ENCODE results near the gene EVX2.

Gene EVX2

DNA sequence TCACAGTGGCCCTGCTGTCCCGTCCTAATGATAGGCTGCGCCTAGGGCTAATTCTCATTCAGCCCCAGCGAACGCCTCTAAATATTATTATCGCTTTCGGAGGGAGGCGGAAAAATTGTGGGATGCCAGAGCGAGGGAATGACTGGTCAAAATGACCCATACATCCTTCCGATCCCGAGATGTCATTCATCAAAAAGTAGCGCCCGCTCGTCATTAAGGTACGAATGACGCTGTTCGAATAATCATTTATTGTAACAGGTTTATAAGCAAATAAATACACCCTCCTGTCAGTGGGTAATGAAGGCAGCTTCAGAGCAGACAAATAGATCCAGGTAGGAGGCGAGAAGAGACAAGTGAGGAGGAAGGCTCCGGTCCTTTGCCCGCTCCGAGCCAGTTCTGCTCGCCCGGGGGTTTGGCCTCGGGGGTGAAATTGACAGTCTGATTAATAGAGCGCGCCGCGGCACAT lies at the start of gene EVX2:
TSS of gene EVX2 (minus strand) at position 167 of the 466 bp plus-strand sequence. CDS start 186 bp downstream, outside the sequence.
- DNase-seq: no peak

DNA sequence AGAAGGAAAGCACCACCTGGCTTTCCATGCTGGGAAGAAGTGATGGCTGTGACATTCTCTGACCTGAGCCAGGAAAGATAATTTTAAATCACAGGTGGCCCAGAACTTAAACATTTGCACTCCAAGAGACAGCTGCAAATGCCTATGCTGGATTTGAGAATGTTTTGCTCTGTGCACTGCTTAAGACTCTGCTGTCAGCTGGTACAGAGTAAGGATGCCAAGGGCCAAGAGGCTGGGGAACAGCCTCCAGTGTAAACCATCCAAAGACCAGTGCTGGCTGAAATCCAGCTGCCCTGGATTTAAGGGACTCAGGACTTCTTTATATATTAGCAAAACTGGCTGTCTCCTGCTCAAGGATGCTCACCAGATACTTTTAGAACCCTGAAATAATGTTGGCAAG lies 49.6 kb upstream of the EVX2 start:
- no peak for DNase-seq

GRCh38 chr2:176132205-176133171 lies 48.7 kb upstream of the EVX2 start:
- no peak for DNase-seq

- DNase-seq: no peak
These were observed 48.0 kb upstream of the EVX2 start for GRCh38 chr2:176131848-176132158.

DNA sequence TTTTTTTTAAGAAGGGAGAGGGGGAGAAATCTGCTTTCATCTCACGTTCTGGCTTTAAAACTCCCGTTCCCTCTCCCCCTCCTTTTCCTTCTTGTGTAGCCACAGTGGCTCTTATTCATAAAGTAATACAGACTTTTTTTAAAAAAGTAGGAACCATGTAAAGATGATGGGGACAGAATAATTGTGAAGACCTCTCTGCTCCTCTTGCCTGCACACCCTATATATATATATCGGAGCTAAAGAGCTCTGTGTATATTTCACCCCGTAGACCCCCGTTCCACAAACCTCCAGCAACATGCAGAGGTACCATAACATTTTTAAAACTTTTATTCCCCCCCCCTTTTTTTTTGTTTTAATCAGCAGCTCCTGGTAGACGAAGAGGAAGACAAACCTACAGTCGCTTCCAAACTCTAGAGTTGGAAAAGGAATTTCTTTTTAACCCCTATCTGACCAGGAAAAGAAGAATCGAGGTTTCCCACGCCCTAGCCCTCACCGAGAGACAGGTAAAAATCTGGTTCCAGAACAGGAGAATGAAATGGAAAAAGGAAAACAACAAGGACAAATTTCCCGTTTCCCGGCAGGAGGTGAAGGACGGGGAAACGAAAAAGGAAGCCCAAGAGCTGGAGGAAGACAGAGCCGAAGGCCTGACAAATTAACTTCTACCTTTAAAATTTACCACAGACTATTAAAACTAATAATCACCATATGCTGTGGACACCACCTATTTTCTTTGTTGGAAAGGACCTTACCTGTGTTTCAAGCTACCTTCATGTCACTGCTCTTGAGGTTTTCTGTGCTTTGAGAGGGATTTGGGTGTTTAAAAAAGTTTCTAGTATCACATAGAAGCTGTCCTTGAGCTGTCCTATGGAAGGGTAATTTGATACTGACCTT lies 47.4 kb upstream of the EVX2 start:
- no peak for DNase-seq

DNA sequence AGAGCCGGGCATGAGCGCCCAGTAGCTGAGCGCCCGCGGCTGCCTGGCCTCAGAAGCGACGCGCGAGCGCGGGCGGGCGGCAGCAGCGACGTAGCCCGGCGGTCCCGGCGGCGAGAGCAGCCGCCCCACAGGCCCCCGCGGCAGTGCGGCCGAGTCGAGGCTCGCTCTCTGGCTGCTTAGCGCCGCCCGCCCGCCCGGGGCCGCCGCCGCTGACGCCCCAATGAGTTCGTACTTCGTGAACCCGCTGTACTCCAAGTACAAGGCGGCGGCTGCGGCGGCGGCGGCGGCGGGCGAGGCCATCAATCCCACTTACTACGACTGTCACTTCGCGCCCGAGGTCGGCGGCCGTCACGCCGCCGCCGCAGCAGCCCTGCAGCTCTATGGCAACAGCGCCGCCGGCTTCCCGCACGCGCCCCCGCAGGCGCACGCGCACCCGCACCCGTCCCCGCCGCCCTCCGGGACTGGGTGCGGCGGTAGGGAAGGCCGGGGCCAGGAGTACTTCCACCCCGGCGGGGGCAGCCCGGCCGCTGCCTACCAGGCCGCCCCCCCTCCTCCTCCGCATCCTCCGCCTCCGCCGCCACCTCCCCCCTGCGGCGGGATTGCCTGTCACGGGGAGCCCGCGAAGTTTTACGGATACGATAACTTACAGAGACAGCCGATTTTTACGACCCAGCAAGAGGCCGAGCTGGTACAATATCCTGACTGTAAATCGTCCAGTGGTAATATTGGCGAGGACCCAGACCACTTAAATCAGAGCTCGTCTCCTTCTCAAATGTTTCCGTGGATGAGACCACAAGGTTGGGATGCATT lies 46.6 kb upstream of the EVX2 start:
- DNase-seq: no peak

GRCh38 chr2:176129813-176130146 lies 46.0 kb upstream of the EVX2 start:
- no peak for DNase-seq

DNA sequence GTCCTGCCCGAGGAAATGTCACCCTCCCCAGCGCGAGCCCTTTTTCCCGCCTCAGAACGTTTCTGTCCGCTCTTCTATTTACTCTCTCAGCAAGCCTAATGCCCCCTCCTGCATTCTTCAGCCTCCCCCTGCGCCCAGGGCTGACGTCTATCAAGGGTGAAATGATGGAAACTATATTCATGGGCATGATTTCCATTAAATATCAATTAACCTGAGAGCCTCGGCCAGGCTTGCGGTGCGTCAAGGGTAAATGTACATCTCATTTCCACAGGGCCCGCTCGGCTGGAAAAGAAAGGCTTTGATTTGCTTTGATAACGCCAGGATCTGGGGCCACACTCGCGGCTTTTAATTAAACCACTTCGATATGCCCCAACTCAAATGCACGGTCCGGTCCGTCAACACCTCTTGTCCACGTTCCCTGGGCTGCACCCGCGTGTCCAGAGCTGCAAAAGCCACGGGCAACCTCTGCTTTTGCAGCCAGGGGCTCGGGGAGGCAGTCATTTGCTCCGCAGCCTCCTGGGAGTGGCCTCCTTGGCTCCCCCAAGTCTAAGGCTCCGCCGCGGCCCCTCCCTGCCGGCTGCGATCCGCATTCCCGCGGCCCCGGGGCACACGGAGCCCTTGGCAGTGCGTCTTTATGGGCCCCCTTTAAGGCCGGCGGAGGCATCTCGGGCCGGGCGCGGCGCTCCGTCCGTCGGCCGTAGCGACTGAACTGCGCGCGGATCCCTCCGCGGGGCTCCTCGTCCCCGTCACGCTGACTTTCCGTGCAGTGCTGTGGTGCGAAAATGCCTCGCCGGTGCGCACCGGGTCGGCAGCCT lies 45.4 kb upstream of the EVX2 start, which contains the start of gene HOXD8:
TSS of gene HOXD8 (plus strand) at position 724 of the 815 bp plus-strand sequence. CDS start 662 bp downstream, outside the sequence.
- DNase-seq: no peak

DNA sequence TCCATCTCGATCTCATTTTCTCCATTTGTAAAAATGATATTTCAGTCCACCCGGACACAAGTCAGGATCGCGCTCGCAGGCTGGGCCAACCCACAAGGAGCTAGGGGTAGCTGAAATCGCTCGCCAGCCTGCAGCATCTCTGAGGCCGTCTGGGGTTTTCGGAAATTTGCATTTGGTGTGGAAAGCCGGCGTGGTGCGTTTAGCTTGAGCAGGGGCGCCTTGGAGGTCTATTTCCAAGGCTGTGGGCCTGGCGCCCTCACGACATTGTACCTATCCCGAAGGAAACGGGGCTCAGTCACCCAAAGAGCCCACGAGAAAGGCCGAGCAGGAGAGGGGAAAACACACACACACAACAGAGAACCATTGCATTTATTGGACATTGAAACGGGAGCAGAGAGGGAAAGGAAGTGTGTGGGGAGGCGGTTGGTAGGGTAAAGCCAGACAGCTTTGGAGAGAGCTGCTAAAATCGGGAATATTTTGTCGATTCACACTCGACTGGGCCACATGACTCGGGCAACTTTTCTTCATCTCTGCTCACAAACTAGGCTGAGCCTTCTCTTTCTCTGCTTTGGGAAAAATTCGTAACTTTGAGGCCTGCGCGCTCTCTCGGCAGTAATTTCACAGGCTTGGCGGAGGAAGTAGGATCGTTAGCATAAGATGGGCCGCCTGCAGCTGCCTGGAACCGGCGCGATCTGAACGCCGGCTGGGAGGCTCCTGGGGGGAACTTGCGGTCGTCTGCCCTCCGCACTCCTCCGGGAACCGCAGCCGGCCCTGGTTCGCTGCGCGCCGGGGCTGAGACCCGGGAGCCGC lies 44.6 kb upstream of the EVX2 start:
- no peak for DNase-seq

- no peak for DNase-seq
These were observed 44.0 kb upstream of the EVX2 start for GRCh38 chr2:176127774-176128072.

DNA sequence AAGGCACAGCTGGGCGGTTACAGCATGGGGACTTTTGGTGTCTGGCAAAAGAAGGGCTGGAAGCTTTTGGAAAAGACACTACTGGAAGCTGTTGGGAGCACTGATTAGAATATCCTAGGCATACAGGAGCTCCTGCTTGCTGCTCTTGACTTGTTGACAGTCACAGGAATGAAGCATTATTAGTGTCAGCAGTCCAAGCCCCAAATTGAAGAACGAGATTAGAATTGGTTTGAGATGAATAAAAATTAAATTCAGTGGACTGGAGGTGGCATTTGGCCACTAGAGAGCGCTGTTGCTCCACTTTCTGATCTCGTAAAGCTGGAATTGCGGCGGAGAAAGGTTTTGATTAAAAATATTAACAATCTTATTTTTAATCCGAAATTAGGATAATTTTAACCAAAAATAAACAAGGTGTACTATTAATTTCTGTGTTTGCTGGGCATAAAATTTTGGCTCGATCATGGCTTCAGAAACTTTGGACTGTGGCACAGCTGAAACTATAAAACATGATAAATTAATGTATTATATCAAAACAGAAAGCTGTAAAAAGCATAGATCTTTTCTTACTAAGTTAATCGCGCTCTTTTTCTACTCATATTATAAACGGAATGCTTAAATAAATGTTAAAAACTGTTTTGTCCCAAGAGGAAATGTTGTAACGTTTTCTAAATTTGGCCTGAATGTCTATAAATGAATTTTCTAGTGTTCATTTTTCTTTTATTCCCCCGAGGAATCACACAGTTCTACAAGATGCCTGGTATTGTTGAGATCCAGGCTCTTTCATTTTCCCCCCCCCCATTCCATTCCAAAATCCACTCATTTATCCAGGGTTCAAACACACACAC lies 43.4 kb upstream of the EVX2 start:
- no peak for DNase-seq

- DNase-seq: no peak
These were observed 42.0 kb upstream of the EVX2 start for GRCh38 chr2:176125772-176126054.

GRCh38 chr2:176124947-176125771 lies 41.4 kb upstream of the EVX2 start:
- DNase-seq: no peak

DNA sequence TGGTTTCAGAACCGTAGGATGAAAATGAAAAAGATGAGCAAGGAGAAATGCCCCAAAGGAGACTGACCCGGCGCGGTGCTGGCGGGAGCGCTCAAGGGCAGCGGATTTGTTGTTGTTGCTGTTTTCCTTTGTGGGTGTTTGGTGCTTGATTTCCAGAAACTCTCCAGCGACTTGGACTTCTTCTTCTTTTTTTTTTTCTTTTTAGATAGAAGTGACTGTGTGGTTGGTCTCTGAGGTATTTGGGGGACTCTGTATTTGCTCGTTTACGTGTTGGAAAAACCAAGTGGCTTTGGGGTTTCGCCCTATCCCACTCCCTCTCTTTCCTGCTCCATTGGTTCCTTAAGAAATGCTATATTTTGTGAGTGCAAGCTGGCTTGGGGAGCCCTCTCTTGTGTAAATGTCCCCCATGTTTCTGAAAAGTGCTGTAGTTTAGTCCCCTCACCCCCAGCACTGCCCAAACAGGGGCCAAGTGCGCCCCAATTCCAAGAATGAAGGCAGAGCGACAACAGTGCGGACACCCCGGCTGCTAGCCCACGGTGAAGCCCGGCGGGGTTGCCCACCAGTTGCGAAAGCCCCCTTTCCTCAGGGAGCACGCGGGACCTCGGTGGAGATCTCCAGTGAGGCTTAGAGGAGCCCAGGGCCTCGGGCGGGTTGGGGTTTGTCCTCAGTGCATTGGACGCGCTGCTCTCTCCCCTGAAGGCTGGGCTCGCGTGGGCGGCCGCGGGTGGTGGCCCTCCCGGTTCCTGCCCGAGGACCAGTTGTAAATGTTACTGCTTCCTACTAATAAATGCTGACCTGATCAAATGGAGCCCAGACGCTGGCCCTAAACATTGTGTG lies 40.6 kb upstream of the EVX2 start:
- DNase-seq: no peak

DNA sequence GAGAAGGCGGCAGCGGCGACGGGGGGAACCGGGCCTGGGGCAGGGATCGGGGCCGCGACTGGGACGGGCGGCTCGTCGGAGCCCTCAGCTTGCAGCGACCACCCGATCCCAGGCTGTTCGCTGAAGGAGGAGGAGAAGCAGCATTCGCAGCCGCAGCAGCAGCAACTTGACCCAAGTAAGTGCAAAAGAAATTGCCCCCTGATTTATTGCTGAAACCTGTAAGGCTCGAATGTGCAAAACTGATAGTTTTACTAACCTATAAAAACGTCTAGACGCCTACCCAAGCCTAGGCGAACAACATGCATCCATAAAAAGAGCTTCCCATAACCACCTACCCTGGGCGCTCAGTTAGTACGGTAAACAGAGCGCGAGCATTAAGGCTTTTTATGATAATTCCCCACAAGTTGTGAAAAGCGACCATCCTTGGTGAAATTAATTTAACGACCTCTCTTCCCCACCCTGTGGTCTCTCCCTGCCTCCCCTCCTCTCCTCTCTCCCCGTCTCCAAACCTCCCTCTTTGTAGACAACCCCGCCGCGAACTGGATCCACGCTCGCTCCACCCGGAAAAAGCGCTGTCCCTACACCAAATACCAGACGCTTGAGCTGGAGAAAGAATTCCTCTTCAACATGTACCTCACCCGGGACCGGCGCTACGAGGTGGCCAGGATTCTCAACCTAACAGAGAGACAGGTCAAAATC lies 39.8 kb upstream of the EVX2 start:
- no peak for DNase-seq

DNA sequence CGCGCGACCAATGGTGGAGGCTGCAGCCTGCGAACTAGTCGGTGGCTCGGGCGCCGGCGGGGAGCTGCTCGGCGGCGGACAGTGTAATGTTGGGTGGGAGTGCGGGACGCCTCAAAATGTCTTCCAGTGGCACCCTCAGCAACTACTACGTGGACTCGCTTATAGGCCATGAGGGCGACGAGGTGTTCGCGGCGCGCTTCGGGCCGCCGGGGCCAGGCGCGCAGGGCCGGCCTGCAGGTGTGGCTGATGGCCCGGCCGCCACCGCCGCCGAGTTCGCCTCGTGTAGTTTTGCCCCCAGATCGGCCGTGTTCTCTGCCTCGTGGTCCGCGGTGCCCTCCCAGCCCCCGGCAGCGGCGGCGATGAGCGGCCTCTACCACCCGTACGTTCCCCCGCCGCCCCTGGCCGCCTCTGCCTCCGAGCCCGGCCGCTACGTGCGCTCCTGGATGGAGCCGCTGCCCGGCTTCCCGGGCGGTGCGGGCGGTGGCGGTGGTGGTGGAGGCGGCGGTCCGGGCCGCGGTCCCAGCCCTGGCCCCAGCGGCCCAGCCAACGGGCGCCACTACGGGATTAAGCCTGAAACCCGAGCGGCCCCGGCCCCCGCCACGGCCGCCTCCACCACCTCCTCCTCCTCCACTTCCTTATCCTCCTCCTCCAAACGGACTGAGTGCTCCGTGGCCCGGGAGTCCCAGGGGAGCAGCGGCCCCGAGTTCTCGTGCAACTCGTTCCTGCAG lies 39.1 kb upstream of the EVX2 start, which contains the start of gene HOXD9:
TSS of gene HOXD9 (plus strand) at position 37 of the 728 bp plus-strand sequence. CDS start at position 87, 50 bp downstream.
- DNase-seq: no peak

- no peak for DNase-seq
These were observed 38.4 kb upstream of the EVX2 start for GRCh38 chr2:176122052-176122682.

All from GDM1 (cell line).